ENCODE measurements around the gene MACROD2.

MACROD2 gene

GRCh38 chr20:14049111-14049510, 53.8 kb downstream of the MACROD2 start:
- no peak for DNase-seq (ENCODE audit: low read depth)
- in situ Hi-C loops (cut with HindIII; ENCODE audit: low sequenced_read_pairs) = no loop called here
- H3K4me3 ChIP-seq (ENCODE audit: low read depth, low read length) = no peak overlapping the region
- no peak for TF ChIP-seq CTCF (IDR thresholded peaks at IDR 0.05; ENCODE audit: low read depth, low read length, missing control alignments)

- H3K4me3 ChIP-seq (ENCODE audit: low read depth, low read length) = no peak overlapping the region
- in situ Hi-C loops (cut with HindIII; ENCODE audit: low sequenced_read_pairs) = loop anchor here (25.0 kb wide), 1 partner anchor 239 kb away; no protein-coding TSS in a partner anchor
- DNase-seq (ENCODE audit: low read depth) = no peak
- no peak for TF ChIP-seq CTCF (IDR thresholded peaks at IDR 0.05; ENCODE audit: low read depth, low read length, missing control alignments)
Measured at GRCh38 chr20:14051454-14051853, 56.1 kb downstream of the MACROD2 start.

GRCh38 chr20:14055127-14055742, 59.9 kb downstream of the MACROD2 start:
- peak; percentile 72 for DNase-seq (ENCODE audit: low read depth)
- in situ Hi-C loops (cut with HindIII; ENCODE audit: low sequenced_read_pairs) = loop anchor here (25.0 kb wide), 1 partner anchor 243 kb away; no protein-coding TSS in a partner anchor

GRCh38 chr20:14062171-14062570, 66.9 kb downstream of the MACROD2 start:
- no peak for TF ChIP-seq CTCF (IDR thresholded peaks at IDR 0.05; ENCODE audit: low read depth, low read length, missing control alignments)
- in situ Hi-C loops (cut with HindIII; ENCODE audit: low sequenced_read_pairs) = loop anchor here (25.0 kb wide), 1 partner anchor 250 kb away; no protein-coding TSS in a partner anchor
- H3K4me3 ChIP-seq (ENCODE audit: low read depth, low read length) = no peak overlapping the region
- DNase-seq (ENCODE audit: low read depth) = no peak

More at GRCh38 chr20:14055127-14055742, 59.9 kb downstream of the MACROD2 start:
- no peak overlapping the region for H3K4me3 ChIP-seq (ENCODE audit: low read depth, low read length)
- peak; percentile 32 for TF ChIP-seq CTCF (IDR thresholded peaks at IDR 0.05; ENCODE audit: low read depth, low read length, missing control alignments)

GRCh38 chr20:14062786-14063185, 67.5 kb downstream of the MACROD2 start:
- no peak for TF ChIP-seq CTCF (IDR thresholded peaks at IDR 0.05; ENCODE audit: low read depth, low read length, missing control alignments)
- DNase-seq (ENCODE audit: low read depth) = peak; percentile 8
- in situ Hi-C loops (cut with HindIII; ENCODE audit: low sequenced_read_pairs) = loop anchor here (25.0 kb wide), 1 partner anchor 250 kb away; no protein-coding TSS in a partner anchor
- no peak overlapping the region for H3K4me3 ChIP-seq (ENCODE audit: low read depth, low read length)

GRCh38 chr20:14064333-14064732, 69.0 kb downstream of the MACROD2 start:
- no peak for DNase-seq (ENCODE audit: low read depth)
- in situ Hi-C loops (cut with HindIII; ENCODE audit: low sequenced_read_pairs) = loop anchor here (25.0 kb wide), 1 partner anchor 252 kb away; no protein-coding TSS in a partner anchor
- no peak overlapping the region for H3K4me3 ChIP-seq (ENCODE audit: low read depth, low read length)
- TF ChIP-seq CTCF (IDR thresholded peaks at IDR 0.05; ENCODE audit: low read depth, low read length, missing control alignments) = no peak

Measured in astrocyte of the cerebellum (primary cell).